ENCODE measurements around the gene PDGFA.

PDGFA gene

DNA sequence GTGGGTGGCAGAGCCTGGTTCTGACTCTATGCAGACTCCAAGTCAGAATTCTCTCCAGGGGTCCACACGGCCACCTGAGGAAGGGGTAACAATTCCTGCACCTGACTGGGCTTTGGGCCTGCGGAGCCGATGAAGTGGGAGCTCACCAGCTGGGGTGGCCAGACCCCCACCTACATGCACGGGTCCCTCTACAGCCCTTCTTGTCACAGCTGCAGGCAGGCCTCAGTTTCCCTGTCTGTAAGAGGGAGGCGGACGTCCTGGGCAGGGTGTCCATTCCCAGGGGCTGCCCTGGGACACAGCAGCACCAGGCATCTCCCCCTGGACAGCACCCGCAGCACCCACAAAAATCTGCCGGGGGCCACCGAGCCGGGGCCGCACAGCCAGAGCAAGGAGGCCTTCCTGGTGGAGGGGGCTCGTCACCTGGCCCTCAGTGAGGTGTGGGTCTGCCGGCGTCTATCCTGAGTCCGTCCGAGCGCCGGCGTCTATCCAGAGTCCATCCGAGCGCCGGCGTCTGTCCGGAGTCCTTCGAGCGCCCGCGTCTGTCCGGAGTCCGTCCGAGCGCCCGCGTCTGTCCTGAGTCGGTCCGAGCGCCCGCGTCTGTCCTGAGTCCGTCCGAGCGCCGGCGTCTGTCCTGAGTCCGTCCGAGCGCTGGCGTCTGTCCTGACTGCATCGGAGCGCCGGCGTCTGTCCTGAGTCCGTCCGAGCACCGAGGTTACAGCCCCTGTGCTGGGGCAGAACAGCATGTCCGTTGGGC is 65.1 kb downstream of the PDGFA start:
- no peak for DNase-seq

DNA sequence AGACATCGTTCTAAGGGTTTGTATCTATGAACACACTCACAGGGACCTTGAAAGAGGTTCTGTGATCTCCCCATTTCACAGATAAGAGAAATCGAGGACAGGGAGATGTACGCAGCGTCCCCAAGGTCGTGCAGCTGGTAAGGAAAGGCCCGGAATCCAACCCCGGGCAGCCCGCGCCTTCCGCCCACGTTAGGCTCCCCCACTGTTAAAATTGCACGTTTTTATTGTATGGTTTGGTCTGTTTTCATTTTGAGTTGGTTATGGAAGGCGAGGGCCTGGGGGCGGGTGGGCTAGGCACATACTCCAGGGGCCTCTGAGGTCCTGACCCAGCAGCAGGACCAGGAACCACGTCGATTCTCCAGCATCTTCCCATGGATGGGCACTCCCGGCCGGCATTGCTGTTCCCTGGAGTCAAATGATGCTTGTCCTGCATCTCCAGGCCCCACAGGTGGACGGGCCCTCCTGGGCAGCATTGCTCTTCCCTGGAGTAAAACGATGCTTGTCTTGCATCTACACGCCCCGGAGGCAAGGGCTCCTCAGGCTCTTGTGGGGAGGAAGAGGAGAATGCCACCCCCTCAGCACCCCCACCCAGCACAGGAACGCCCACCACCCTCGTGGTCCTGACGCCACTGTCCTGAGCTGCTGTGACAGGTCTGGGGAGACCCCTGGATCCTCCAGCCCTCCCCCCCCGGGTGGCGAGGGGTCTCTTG is 65.9 kb downstream of the PDGFA start:
- no peak for DNase-seq

DNA sequence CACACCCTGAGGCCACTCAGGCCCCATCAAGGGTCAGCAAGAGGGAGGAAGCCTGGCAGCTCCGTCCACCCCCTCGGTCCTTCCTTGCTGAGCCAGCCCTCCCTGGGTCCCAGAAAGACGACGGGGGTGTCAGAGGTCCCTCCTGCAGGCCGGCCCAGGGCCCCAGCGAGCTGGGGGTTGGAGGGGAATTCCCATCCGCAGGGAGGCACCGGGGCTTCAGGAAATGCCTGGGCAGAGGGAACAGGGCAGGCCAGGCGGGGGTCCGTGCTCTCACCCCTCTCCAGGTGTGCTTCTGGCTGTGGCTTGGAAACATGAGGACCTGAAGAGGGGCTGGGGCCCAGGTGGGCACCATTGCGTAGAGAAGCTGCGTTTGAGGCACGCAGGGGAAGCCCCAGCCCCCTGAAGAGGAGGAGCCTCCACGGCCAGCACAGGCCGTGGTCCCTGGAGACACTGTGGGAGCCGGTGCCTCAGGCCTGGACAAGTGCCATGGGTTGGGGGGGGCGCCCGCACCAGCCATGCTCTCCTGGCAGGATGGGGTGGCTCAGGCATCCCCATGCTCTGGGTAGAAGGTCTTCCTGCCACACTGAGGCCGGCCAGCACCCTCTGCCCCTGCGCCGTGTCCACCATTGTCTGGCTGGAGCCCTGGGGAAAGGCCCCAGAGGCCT is 66.7 kb downstream of the PDGFA start:
- no peak for DNase-seq

DNA sequence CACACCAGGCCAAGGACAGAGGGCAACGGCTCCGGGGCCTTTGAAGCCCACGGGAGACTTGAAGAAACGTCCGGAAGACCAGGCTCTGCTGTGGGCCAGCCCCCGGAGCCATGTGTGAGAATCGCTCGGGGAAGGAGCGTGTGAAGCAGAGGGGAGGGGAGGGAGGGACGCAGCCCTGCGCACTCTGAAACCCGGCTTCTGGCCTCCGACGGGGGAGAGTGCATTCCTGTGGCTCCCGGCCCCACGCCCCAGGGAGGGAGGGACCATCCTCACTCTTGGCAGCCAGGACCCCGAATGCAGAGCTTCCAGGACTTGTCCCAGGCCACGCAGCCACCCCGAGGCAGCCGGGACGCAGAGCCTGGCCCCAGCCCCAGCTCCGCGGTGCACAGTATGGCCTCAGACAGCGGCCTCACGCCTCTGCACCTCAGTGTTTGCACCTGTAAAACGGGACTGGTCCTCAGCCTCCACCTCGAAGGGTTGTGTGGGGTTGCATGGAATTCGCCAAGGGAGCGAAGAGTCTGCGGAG is 67.4 kb downstream of the PDGFA start:
- DNase-seq: no peak

DNA sequence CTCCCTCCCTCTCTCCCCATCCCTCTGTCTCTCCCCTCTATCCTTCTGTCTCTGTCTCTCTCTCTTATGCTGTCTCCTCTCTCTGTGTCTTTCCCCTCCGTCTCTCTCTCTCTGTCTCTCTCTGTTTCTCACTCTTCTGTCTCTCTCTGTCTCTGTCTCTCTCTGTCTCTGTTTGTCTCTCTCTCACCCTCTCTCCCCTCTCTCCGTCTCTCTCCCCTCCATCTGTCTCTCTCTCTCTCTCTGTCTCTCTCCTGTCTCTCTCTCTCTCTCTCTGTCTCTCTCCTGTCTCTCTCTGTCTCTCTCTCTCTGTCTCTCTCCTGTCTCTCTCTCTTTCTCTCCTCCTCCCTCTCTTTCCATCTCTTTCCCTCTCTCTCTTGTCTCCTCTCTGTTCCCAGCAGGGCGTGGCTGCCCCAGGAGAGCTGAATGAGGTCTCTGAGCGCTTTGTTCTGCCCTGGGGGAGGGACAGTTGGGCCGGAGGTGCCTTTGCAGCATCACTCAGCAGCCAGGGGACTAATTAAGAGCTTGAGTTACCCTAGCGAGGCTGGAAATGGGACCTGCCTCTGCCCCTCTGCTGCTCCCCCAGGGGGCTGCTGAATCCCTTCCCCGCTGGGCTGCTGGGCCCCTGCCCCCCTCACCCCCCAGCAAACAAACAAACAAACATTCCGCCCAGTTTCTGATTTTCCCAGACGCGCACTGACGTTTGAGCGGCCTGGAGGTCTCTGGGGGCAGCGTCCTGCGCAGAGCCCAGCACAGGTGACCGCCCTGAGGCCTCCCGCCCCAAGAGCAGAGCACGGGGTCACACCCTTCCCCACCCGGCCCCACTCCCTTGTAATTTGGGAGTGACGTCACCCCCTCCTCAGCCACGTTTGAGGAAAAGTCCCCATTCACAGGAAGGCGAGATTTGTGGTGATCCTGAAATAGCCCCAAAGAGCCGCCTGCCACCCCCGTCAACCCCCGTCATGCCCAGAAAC is 68.1 kb downstream of the PDGFA start:
- no peak for DNase-seq

DNA sequence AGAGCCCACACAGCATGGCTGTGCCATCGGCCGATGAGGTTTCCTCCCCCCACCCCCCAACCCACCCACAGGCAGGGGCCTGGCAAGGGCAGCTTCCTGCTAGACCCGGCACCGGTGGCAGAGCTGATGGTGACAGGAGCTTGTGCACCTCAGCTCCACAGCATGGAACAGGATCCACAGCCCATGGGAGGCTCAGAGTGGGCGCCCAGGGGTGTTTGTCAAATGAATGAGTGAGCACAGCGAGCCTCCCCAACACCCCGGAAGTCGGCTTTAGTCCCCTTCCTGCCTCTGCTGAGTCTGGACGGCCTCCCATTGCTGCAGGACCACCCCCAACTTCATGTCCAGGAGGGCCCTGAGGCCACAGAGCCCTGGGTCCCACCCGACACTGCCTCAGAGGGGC is 68.9 kb downstream of the PDGFA start:
- no peak for DNase-seq

DNA sequence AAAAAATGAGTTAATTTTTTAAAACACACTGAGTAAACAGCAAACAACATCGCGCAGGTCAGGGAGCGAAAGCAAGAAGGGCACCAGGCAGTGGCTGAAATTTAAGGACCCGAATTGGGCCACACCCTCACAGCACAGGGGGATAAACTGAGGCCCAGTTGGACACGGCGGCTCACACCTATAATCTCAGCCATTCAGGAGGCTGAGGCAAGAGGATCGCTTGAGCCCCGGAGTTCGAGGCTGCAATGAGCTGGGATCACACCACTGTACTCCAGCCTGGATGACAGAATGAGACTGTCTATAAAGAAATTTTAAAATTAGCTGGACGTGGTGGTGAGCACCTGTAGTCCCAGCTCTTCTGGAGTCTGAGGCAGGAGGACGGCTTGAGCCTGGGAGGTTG is 69.6 kb downstream of the PDGFA start:
- no peak for DNase-seq

DNA sequence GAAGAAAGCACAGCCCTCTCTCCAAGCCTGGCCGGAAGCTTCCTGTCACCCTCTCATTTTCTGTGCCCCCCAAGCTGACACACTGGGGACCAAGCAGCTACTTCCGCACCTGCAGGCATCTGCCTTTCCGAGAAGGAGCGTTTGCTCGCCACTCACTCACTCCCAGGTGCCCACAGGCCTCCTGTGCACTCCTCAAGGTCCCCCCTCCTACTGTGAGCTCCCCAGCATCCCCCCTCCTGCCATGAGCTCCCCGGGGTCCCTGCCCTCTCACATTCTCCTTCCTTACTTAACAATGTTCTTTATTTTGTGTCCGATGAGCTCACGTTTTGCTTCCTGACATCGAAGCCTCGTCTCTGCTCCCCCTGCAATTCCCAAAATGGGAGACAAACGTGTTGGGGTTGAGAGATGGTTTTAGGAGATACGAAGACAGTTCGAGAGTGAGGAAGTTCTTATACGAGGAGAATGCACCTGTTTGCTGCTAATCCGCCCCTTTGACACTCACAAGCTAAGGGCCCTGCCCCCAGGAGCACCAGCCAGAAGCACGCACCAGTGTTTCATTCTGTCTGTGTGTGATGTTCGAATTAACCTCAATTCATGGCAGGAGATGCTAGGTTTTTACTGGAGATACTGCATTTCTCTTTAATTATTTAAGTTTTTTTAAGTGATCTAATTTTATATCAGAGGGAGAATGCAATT is 70.2 kb downstream of the PDGFA start:
- no peak for DNase-seq

DNA sequence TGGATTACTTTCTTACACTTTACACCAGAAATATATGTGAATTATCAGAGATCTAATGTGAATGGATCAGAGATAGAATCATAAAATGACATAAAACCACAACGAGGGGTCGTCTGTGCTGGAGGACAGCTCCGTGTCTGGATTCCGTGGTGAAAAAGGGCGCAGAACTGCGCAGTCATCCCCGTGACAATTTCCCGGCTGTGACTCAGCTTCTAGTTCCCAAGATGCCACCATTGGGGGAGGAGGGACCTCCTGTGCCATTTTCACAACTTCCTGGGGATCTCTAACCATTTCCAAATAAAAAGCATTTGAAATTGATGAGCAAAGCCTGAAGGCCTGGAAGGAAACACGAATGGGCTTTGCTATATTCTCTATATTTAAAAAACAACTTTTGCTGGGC is 72.1 kb downstream of the PDGFA start:
- no peak for DNase-seq
